ENCODE results near the gene SLC45A1.
A peak's percentile ranks its signal among the peaks of the same experiment; 100 is the strongest.

The SLC45A1 gene

GRCh38 chr1:8338526-8339202 lies 20.8 kb downstream of the SLC45A1 start:
- DNase-seq: no peak

- DNase-seq: no peak
Measured at GRCh38 chr1:8339203-8339600, 21.3 kb downstream of the SLC45A1 start.

- DNase-seq: no peak
Measured at GRCh38 chr1:8340448-8340847, 22.5 kb downstream of the SLC45A1 start.

- no peak for DNase-seq
Measured at GRCh38 chr1:8342325-8342724, 24.4 kb downstream of the SLC45A1 start.

GRCh38 chr1:8343044-8343443 lies 25.1 kb downstream of the SLC45A1 start:
- DNase-seq: no peak

GRCh38 chr1:8343464-8344001 lies 25.6 kb downstream of the SLC45A1 start:
- peak; percentile 92 for DNase-seq

- DNase-seq: no peak
Measured at GRCh38 chr1:8344893-8345507, 27.1 kb downstream of the SLC45A1 start.

GRCh38 chr1:8345621-8346415 lies 27.9 kb downstream of the SLC45A1 start:
- no peak for DNase-seq

- no peak for DNase-seq
Measured at GRCh38 chr1:8347635-8348034, 29.7 kb downstream of the SLC45A1 start.

- no peak for DNase-seq
Measured at GRCh38 chr1:8348047-8348776, 30.3 kb downstream of the SLC45A1 start.

GRCh38 chr1:8348777-8349472 lies 31.0 kb downstream of the SLC45A1 start:
- DNase-seq: peak; percentile 34

- no peak for DNase-seq
Measured at GRCh38 chr1:8349473-8349865, 31.6 kb downstream of the SLC45A1 start.

- DNase-seq: peak; percentile 4
Measured at GRCh38 chr1:8349961-8350360, 32.0 kb downstream of the SLC45A1 start.

- no peak for DNase-seq
Measured at GRCh38 chr1:8350914-8351684, 33.2 kb downstream of the SLC45A1 start.

GRCh38 chr1:8351693-8352470 lies 34.0 kb downstream of the SLC45A1 start:
- no peak for DNase-seq

- no peak for DNase-seq
Measured at GRCh38 chr1:8352471-8352845, 34.5 kb downstream of the SLC45A1 start.

GRCh38 chr1:8352886-8353785 lies 35.2 kb downstream of the SLC45A1 start:
- DNase-seq: no peak

GRCh38 chr1:8354038-8354437 lies 36.1 kb downstream of the SLC45A1 start:
- no peak for DNase-seq

GRCh38 chr1:8355439-8356255 lies 37.7 kb downstream of the SLC45A1 start:
- DNase-seq: no peak

Data from NCI-H226 (cell line).